Activated gamma-delta T cell treated with anti-CD3 and anti-CD28 coated beads, Interleukin-2, amount 50 U/mL, for 16 hours (primary cell): ENCODE results near the gene ZNF667.
A peak's percentile ranks its signal among the peaks of the same experiment; 100 is the strongest.

Experiments
- DNase-seq: peaks from one replicate; pipeline ENCODE4 v3.0.0-alpha.2; 2020; ENCODE audit warnings: low read depth

Gene ZNF667

DNA sequence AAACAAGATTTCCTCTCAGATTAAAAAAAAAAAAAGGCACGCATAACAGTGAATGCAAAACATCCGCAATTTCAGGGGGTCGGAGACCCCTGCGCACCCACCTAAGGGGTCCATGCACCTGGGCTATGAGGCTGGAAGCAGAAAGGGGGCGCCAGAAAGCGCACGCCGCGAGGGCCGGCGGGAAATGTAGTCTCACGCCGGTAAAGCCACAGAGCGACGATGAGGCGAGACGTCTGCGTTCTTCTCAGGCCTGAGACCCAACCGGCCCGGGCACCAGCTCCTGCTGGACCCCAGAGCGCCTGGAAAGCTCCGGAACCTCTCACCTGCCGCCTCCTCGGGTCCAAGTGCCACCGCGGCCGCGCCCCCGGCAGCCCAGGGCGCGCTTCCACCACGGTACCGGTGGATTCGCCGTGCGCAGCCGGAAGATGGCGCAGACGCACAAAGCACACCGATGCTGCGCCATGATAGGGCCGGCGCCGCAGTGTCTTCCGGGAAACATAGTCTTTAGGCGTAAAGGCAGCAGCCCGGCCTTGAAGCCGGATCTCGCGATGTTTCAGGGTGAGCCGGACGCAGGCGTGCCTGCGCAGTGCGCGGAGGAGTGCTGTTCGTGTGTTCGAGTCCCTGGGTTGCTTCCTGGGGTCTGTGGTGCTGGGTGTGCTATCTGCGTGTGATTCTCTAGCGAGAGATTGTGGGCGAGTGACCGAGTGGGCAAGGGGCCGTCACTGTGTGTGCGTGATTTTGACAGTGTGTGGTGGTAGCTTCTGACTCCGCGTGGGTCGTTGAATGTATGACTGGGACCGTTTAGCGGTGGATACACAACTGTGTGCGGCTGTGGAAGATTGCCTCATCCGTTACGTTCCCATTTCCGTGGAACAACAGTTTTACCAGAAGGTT, 83.8 kb downstream of the ZNF667 start, which contains the start of gene ZNF582:
ZNF582 (minus strand) TSS at position 416 of the 894 bp plus-strand sequence. CDS start 1,782 bp downstream, outside the sequence.
- peak; percentile 85 for DNase-seq
